Measurements from ENCODE around the gene OR2D2. TPM values are rescaled to one million over a fixed set of nuclear protein-coding genes. Genes with fewer than 3 reads are reported as not detected.
"Not testable (repeated sequence)": the region's sequence is repeated elsewhere in the genome, so short reads cannot be mapped to it uniquely, and the experiment has no call there.

The OR2D2 gene
- total RNA-seq, 1 donor from 2014 or later = not detected

- ATAC-seq = no peak
These were observed 9.5 kb downstream of the OR2D2 start for GRCh38 chr11:6882751-6883150.

GRCh38 chr11:6876914-6877313 lies 15.4 kb downstream of the OR2D2 start:
- DNase-seq (ENCODE audit: low spot score) (no peak), ATAC-seq (no peak)

More at GRCh38 chr11:6882751-6883150, 9.5 kb downstream of the OR2D2 start:
- DNase-seq (ENCODE audit: low spot score) = no peak

GRCh38 chr11:6876325-6876724 lies 16.0 kb downstream of the OR2D2 start, which contains the start of gene OR10A4:
OR10A4 (plus strand) TSS chr11:6876625; CDS start chr11:6876648, 23 bp downstream.
- no peak for ATAC-seq
- no peak for DNase-seq (ENCODE audit: low spot score)

GRCh38 chr11:6875761-6876160 lies 16.5 kb downstream of the OR2D2 start:
- ATAC-seq = no peak

GRCh38 chr11:6871278-6871677 lies 21.0 kb downstream of the OR2D2 start:
- DNase-seq (ENCODE audit: low spot score) (no peak), ATAC-seq (no peak)

More at GRCh38 chr11:6875761-6876160, 16.5 kb downstream of the OR2D2 start:
- no peak for DNase-seq (ENCODE audit: low spot score)

- ATAC-seq = no peak
- no peak for DNase-seq (ENCODE audit: low spot score)
These were observed 27.9 kb downstream of the OR2D2 start for GRCh38 chr11:6864438-6864837.

GRCh38 chr11:6862961-6863360 lies 29.3 kb downstream of the OR2D2 start, which contains the start of gene OR10A2:
OR10A2 (plus strand) TSS chr11:6863057; CDS start chr11:6869755, 6,698 bp downstream.
- no peak for ATAC-seq
- no peak for DNase-seq (ENCODE audit: low spot score)

GRCh38 chr11:6856871-6857270 lies 35.4 kb downstream of the OR2D2 start:
- no peak for ATAC-seq
- no peak for DNase-seq (ENCODE audit: low spot score)

- no peak for ATAC-seq
- no peak for DNase-seq (ENCODE audit: low spot score)
These were observed 36.2 kb downstream of the OR2D2 start for GRCh38 chr11:6855971-6856541.

- not testable (repeated sequence) for ATAC-seq; DNase-seq (ENCODE audit: low spot score)
These were observed 37.5 kb downstream of the OR2D2 start for GRCh38 chr11:6854801-6855200.

GRCh38 chr11:6850526-6850925 lies 41.8 kb downstream of the OR2D2 start:
- DNase-seq (ENCODE audit: low spot score) = no peak
- ATAC-seq = no peak

GRCh38 chr11:6845383-6845782 lies 46.9 kb downstream of the OR2D2 start, which contains the start of gene OR10A5:
OR10A5 (plus strand) TSS chr11:6845683; CDS start chr11:6845683, 0 bp downstream.
- DNase-seq (ENCODE audit: low spot score) (no peak), ATAC-seq (no peak)

- DNase-seq (ENCODE audit: low spot score) (no peak), ATAC-seq (no peak)
These were observed 47.9 kb downstream of the OR2D2 start for GRCh38 chr11:6844356-6844755.

- DNase-seq (ENCODE audit: low spot score) = no peak
- ATAC-seq = no peak
These were observed 48.6 kb downstream of the OR2D2 start for GRCh38 chr11:6843670-6844069.

- ATAC-seq = no peak
- DNase-seq (ENCODE audit: low spot score) = no peak
These were observed 50.6 kb downstream of the OR2D2 start for GRCh38 chr11:6841694-6842093.

Other genes starting within 250 kb of the OR2D2 start
- 2.5 TPM for gene DCHS1, start 236.7 kb downstream of the OR2D2 start, total RNA-seq
- gene MRPL17, start 209.2 kb downstream of the OR2D2 start, total RNA-seq = 13.5 TPM
- not detected for gene OR2AG2, start 120.5 kb downstream of the OR2D2 start, total RNA-seq
- gene OR2AG1, start 109.5 kb downstream of the OR2D2 start, total RNA-seq = not detected
- gene OR6A2, start 92.8 kb downstream of the OR2D2 start, total RNA-seq = not detected
- not detected for gene OR10A5, start 46.8 kb downstream of the OR2D2 start, total RNA-seq
- gene OR10A2, start 29.4 kb downstream of the OR2D2 start, total RNA-seq = not detected
- gene OR10A4, start 15.9 kb downstream of the OR2D2 start, total RNA-seq = not detected
- gene OR2D3, start 28.5 kb upstream of the OR2D2 start, total RNA-seq = not detected
- gene ZNF215, start 33.9 kb upstream of the OR2D2 start, total RNA-seq = 0.10 TPM
- 1.8 TPM for gene ZNF214, start 127.8 kb upstream of the OR2D2 start, total RNA-seq
- gene NLRP14, start 128.0 kb upstream of the OR2D2 start, total RNA-seq = 0.10 TPM
- not detected for gene RBMXL2, start 196.5 kb upstream of the OR2D2 start, total RNA-seq